ENCODE results near the gene IRX4.

Gene IRX4

GRCh38 chr5:1836176-1836890 is 46.4 kb downstream of the IRX4 start:
- no peak for DNase-seq (ENCODE audit: low spot score)

- DNase-seq (ENCODE audit: low spot score), result no peak
Observed at GRCh38 chr5:1835431-1835830, 47.3 kb downstream of the IRX4 start.

- no peak for DNase-seq (ENCODE audit: low spot score)
Observed at GRCh38 chr5:1834721-1835429, 47.9 kb downstream of the IRX4 start.

- DNase-seq (ENCODE audit: low spot score), result no peak
Observed at GRCh38 chr5:1834022-1834551, 48.6 kb downstream of the IRX4 start.

GRCh38 chr5:1833264-1834021 is 49.3 kb downstream of the IRX4 start:
- no peak for DNase-seq (ENCODE audit: low spot score)

GRCh38 chr5:1832511-1833250 is 50.0 kb downstream of the IRX4 start:
- no peak for DNase-seq (ENCODE audit: low spot score)

GRCh38 chr5:1831677-1832313 is 50.9 kb downstream of the IRX4 start:
- no peak for DNase-seq (ENCODE audit: low spot score)

GRCh38 chr5:1831257-1831656 is 51.5 kb downstream of the IRX4 start:
- DNase-seq (ENCODE audit: low spot score), result no peak

- no peak for DNase-seq (ENCODE audit: low spot score)
Observed at GRCh38 chr5:1830571-1831228, 52.0 kb downstream of the IRX4 start.

GRCh38 chr5:1827886-1828397 is 54.8 kb downstream of the IRX4 start:
- no peak for DNase-seq (ENCODE audit: low spot score)
